ENCODE results near the gene ACP4.

Gene ACP4

DNA sequence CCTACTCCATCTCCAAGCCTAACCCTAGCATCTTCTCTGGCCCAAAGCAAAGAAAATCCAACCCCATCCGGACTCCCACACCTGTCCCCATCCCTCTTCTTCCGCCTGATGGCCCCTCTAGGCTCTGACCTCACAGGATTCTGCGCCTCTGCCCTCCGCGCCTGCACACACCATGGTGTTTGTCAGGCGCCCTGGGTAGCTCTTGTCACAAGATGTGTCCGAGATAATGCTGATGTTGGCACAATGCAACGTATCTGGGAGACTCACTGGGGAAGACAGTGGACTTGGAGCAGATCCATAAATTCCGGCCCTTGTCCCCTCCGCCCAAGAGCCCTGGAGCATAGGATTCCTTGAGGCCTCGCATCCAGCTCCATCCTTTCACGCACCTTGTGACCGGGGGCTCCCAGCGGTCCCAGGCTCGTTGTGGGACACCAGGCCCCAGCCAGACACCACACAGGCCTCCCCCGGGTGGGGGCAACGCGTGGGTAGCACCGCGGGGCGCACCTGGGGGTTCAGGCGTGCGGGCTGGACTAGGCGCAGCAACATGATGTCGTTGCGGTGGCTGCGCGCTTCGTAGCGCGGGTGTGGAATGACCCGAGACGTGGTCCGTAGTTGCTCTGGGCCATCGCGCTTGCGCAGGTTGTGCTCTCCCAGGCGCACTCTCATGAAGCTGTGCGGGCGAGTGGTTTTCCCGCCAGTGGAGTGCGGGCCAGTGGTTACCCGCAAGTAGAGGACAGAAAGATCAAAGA lies 36.5 kb downstream of the ACP4 start:
- DNase-seq: no peak

DNA sequence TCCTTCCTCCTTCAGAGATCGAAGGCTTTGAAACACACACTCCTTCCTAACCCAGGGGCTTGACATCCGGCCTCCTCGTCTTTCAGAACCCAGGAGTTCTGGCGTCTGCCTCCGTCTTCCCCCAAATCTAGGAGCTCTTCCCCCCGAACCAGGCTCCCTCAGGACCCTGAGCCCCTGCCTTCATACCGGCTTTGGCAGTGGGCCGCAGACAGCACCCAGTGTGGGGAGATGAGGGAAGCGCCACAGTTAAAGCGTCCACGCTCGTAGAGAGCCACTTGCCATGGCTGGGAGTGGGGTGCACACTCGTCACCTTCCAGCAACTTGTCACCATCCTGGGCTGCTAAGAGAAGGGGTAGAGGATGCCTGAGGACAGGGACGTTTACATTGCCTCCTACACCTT lies 37.3 kb downstream of the ACP4 start:
- DNase-seq: no peak

DNA sequence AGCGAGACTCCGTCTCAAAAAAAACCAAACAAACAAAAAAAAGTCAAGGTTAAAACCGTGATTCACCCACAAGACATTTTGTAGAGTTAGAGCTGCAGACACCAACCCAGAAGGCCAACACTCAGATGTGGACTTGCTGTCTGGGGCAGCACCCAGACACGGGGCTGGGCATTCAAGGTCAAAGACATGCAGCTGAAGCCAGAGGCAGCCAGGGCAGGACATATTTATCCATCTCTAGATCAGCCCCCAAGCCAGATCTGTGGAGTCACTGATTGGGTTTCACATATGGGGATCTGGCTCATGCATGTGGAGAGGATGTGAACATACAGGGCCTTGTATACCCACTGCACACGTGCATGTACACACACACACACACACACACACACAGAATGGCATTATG lies 39.6 kb downstream of the ACP4 start:
- DNase-seq: no peak

DNA sequence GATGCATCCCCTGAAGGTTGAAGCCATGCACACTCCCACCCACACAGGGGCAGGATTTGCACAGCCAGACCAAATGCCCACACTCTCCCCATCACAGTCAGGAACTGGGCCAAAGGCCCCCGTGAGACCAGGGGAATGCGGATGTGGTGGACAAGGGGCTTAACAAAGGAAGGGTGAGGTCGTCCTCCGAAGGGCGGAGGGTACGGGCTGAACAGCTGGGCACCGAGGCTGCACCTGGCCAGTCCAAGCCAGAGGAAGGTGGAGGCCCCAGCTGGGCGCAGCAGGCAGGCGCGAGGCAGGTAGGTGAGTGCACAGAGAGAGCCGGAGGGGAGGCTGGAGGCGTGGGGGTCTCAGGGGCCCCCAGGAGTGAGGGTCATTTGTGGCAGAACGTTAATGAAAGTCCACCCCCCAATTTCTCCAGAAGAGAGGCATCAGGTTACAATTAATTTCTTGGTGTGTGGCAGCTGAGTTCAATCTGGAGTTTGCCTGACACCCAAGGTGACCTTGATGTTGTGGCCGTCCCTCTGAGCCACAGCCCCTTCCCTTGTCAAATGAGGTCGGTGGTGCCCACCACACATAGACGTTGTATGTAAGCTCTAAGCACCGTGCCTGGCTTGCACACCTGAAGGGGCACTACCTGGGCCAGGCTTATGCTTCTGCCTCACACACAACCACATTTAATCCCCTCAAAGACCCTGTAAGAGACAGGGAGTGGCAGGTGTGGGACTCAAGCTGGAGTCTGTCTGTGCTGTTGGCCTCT lies 40.2 kb downstream of the ACP4 start:
- DNase-seq: no peak

DNA sequence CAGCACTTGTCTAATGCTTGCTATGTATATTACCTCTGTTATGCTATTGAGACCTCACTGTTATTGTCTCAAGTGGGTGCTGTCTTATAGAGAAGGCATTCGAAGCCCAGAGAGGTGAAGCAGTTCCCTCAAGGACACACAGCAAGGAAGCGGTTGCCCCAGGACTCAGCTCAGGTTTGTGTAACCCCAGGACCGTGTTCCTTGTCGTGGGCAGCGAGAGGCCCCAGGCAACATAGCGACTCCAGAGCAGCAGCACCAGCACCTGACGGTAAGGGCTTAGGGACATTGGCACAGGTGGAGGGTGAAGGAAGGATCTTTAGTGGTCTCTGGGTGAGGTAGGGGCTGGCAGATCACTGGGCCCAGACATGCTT lies 40.8 kb downstream of the ACP4 start:
- DNase-seq: no peak

DNA sequence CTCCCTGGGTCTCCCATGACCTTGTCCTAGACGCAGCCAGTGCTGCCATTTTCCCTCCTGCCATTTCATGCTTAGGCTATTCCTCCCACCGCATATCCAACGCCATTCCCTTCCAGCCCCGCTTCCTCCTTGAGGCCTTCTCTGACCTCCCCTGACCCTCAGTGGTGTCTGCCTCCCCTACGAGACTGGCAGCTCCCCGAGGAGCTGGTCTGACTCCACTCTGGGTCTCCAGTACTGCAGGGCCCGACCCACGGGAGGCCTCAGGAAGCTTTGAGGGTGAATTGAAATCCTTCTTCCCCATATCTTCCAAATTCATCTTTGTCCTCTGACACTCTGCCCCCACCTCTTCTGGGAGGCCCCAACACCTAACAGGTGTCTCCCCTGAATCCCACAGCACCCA lies 42.5 kb downstream of the ACP4 start:
- no peak for DNase-seq

DNA sequence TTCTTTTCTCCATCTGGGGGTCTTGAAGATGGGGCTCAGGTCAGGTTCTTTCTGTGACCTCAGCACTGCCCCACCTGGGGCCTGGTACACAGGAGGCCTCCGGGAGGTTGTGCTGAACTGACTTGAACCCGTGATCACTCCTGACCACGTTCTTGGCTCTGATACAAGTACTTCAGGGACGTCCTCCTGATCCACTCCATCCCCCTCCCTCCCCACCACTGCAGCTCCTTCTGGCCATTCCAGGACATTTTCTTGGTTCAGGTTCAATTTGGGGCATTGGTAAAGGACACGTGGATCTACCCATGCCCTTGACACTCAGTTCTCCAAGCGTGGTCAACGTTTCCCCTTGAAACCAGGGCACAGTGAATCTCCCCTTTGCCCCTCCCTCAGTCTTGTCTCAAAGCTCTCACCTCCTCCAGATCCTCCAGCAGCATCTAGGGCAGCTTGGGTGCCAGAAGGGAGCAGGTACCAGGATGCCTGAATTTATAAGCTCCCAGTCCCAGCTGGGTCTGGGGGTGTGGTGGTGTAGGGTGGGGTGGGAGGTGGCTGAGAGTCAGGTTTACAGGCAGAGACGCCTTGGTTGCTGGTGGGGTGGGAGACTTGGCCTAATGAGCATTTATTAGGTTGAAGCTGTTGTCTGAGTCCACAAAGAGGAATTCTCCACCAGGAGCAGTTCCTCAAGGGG lies 43.0 kb downstream of the ACP4 start, which contains the start of gene KLK15:
KLK15 (minus strand) TSS at position 458 of the 685 bp plus-strand sequence. CDS start 2,082 bp downstream, outside the sequence.
- no peak for DNase-seq

DNA sequence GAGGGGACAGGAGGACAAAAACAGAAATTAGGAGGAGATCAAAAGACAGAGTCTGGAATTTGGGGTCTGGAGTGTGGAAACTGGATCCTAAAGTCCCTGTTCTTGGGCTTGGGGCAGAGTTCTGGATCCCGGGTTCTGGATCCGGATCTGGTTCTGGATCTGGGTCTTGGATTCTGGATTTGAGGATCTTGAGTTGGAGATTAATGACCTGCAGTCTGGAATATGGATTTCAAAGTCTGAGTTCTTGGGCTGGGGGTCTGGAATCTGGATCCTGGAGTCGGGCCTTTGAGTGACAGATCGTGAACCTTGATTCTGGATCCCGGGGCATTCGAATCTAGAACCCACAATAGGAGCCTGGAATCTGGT lies 43.6 kb downstream of the ACP4 start:
- no peak for DNase-seq

DNA sequence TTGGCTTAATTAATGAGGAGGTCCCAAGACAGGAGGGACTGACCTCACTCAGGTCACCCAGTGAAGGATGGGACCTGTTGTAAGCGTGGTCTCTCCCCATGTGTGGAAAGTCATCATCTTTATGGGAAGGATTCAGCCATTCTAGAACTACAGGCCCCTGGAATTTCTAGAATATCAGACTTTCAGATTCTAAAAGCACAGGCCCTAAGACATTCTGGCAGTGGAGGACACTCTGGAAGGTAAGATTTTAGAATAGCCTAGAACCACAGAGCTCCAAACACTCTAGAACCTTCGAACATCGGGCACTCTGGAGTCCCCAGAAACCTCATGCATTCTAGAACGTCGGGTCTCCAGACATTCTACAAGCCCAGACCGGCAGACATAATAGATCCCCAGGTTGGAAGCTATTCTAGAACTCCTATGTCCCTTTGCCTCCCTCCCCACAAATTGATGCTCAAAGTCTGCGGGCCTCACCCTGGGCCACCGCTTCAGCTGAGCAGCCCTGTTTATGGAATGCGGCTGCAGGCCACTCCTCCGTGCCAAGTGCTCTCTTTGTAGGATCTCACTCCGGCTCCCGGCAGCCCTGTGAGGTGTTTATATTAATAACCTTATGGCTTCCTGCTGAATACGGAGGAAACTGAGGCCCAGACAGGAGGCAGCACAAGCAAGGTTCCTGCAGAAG lies 45.0 kb downstream of the ACP4 start:
- DNase-seq: no peak

DNA sequence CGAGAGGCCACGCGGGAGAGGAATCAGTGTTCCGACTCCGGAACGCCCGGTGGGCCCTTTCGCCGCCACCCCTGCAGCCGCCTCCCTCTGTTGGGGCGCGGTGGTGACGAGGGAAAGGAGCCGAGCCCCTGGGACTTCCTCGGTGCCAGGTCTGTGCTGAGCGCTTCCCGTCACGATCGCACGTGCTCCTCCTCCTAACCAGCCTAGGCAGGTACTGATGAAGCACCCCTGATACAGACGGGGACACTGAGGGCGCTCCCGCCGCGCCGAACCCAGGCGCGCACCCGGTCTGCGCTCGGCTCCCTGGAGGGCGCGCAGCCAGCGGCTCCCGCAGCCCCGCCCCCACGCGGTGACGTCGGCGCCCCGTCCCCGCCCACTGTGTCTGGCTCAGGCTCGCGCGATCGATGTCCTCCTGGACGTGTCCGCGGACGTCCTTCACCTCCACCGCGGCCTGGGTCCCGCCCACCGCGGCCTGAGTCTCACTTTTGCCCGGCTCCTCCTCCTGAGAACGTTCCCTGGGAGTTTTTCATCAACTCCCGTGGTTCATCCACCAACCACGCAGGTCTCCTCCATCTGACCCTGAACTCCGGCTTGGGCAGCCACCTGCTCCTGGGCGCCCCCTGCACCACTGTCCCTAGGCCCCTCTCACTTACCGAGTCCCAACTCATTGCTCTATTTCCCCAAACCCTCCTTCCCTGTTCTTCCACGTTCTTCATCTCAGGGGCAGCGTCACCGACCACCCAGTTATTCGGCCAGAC lies 45.7 kb downstream of the ACP4 start:
- peak; percentile 22 for DNase-seq

DNA sequence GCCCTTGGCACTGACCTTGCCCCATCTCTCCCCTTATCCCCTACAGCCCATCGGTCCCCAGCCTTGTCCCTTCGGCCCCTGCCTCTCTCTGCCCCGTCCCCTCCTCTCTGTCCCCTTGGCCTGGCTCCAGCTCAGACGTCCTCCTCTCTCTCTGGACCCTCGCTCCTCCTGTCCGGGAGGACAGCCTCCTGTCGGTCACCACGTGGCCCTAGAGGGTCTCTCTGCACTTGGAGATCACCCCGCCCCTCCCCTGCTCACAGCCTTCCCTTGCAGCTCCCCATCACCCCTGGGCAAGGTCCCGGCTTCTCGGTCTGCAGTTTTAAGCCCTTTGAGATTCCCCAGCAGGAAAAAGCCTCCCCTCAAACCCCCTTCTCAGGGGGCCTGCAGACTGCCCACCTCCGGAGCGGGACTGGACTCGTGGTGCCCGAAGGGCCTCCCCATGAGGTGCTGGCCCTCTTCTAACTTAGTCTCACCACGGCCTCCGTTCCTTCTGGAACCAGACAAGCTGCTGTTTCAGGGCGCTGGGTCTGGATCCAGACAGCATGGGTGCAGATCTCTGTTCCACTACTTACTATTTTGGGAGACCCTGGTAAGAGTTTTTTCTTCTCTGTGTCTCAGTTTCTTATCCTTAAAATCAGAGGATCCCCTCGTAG lies 46.5 kb downstream of the ACP4 start:
- no peak for DNase-seq

DNA sequence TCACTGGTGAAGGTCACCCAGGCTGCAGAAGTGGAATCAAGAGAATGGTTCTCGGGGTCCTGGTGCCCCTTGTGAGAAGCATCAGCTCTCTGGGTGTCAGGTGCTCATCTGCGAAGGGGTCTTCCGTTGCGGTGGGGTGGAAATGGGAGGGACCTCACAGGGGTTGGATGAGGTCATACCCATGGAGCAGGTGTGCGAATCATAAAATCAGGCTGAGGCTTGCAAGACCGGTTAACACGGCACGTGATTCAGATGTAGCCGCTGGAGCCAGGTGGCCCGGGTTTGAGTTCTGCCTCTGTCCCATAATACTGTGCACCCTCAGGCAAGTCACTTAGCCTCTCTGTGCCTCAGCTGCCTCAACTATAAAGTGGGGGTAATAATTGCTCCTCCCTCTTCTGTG lies 47.1 kb downstream of the ACP4 start:
- no peak for DNase-seq

DNA sequence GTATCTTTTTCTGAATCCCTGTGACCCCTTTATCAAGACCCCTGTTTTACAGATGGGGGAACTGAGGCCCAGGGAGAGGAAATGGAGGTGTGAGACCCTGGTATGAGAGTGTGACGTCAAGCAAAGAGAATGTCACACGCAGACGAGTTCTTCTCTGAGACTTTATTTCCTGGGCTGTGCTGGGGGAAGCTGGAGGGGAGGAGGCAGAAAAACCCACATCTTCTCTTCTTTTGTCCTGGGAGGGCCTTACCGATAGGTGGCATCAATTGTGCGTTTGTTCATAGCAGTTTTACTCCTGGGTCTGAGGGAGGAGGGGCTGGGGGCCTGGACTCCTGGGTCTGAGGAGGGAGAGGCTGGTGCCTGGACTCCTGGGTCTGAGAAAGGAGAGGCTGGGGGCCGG lies 48.0 kb downstream of the ACP4 start:
- DNase-seq: no peak

DNA sequence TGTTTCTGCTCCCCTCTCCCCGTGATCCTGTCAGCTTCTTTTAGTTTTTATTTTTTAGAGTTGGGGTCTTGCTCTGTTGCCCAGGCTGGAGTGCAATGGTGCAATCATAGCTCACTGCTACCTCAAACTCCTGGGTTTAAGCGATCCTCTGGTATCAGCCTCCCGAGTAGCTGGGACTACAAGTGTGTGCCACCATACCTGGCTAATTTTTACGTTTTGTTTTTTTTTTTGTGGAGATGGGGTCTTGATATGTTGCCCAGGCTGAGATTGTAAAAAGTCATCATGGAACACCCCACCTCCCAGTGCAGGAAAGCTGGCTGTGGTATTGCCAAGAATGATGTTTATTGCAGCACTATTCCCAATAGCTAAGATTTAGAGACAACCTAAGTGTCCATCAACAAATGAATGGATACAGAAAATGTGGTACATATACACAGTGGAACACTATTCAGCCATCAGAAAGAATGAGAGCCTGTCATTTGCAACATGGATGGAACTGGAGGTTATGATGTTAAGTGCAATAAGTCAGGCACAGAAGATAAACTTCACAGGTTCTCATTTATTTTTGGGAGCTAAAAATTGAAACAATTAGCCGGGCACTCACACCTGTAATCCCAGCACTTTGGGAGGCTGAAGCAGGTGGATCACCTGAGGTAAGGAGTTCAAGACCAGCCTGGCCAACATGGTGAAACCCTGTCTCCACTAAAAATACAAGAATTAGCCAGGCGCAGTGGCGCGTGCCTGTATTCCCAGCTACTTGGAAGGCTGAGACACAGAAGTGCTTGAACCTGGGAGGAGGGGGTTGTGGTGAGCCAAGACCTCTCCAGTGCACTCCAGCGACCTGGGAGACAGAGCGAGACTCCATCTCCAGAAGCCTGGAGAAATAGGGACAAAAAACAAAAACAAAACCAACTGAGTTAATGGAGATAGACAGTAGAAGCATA lies 49.8 kb downstream of the ACP4 start:
- DNase-seq: no peak

DNA sequence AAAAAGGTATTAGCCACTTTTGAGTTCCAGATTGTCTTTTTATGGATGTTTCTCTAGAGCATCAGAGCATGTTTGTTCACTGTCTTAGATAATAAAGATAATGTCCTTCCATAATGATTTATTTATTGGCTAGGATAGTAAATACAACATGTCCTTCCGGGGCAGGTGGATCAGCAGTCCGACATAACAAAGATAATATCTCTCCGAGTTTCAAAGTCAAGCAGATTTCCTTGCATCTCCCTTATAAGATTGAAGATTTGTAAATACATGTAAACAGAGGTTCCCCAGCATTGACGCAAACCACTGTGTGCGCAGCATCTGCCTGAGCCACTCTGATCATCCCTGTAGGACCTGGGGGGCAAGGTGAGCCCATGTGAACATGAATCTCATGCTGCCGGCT lies 51.9 kb downstream of the ACP4 start:
- DNase-seq: no peak

DNA sequence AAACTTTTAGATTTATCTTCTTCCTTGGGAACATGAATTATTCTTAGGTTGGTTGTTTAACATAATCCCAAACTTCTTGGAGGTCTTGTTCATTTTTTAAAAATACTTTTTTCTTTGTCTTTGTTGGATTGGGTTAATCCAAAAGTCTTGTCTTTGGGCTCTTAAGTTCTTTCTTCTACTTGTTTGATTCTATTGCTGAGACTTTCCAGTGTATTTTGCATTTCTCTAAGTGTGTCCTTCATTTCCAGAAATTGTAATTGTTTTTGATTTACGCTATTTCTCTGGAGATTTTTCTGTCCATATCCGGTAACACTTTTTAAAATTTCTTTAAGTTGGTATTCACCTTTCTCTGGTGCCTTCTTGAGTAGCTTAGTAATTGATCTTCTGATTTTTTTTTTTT lies 53.0 kb downstream of the ACP4 start:
- DNase-seq: no peak

DNA sequence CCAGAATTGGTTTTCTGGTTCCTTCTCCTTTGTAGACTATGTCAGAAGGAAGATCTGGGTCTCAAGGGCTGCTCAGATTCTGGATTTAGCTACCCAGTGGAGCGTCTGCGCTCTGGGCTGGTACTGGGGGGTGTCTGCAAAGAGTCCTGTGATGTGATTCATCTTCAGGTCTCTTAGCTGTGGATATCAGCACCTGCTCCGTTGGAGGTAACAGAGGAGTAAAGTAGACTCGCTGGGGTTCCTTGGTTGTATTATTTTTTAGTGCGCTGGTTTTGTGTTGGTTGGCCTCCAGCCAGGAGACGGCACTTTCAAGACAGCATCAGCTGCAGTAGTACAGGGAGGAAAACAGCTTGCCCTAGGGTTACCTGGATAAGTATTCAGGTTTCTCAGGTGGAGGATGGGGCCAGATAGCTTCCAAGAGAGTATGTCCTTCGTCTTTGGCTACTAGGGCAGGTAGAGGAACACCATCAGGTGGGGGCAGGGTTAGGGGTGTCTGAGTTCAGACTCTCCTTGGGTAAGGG lies 53.5 kb downstream of the ACP4 start:
- DNase-seq: no peak

DNA sequence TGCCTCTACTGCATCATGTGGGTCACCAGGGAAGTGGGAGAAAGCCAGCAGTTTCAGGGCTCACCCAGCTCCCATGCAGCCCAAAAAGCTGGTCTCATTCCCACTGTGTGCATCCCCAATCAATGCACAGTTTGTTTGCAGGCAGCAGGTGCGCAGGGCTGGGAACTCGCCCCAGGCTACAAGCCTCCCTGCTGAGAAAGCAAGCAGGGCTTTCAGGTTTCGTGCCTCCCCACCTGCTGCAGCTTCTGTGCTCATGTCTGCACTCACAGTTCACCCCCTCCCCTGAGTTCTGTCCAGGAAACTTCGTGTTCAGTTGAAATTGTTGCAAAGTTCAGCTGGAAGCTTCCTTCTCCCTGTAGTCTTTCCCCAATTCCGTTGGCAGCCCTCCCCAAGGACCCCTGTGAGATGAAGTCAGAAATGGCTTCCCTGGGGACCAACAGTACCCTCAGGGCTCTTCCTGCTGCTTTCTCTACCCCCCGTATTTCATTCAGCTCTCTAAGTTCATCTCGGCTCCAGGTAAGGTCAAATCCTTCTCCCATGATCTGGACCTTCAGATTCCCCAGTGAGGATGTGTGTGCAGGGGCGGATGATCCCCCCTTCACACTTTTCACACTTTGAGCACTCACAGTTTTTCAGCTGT lies 54.2 kb downstream of the ACP4 start:
- no peak for DNase-seq

All from NCI-H187 treated with DMSO at 0.1 percent for 48 hours (cell line).